AG10803 (cell line): ENCODE data around the gene SLC8A2.

Experiments
- DNase-seq: peaks from one replicate; pipeline ENCODE4 v3.0.0; 2010; ENCODE audit warnings: low read depth
- H3K4me3 ChIP-seq: 2 replicates; pipeline ENCODE4 v1.5.1; 2011; ENCODE audit warnings: mild to moderate bottlenecking, low read length, control low read depth
- TF ChIP-seq, protein P1 (sequence below): conservative IDR thresholded peaks from 2 replicates; pipeline ENCODE4 v1.5.1; 2011; ENCODE audit warnings: mild to moderate bottlenecking, low read length, control low read depth, inconsistent platforms

SLC8A2 gene

DNA sequence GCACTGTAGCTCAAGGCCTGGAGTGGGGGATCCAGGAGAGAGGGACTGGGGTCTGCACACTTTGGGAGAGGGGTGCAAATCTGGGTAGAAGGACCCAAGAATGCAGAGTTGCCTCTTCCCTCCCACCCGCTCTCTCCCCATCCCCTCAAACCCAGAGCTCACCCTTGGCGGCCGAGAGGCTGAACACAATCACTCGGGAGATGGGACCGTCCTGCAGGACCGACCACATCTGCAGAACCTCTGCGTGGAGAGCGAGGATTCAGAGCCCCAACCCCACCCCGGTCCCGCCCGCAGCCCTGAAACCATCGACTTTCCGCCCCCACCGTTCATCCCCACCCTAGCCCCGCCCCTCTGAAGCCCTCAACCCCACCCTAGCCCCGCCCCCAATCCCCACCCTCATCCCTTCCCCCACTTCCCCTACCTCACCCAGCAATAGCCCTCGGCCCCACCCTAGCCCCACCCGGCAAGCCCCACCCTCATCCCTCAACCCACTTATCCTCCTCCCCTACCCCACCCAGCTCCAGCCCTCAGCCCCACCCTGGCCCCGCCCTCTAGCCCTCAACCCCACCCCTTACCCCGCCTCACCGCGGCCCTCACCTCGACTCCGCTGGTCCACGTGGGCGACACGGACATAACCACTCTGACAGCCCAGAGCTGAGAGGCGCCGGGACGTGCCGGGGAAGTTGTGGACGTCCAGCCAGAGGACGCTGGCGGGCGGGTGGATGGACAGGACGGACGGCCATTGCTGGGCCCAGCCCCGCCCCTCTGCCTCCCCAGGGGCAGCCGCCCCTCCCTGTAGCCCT is 8.2 kb upstream of the SLC8A2 start:
- no peak for DNase-seq
- TF ChIP-seq, protein P1, sequence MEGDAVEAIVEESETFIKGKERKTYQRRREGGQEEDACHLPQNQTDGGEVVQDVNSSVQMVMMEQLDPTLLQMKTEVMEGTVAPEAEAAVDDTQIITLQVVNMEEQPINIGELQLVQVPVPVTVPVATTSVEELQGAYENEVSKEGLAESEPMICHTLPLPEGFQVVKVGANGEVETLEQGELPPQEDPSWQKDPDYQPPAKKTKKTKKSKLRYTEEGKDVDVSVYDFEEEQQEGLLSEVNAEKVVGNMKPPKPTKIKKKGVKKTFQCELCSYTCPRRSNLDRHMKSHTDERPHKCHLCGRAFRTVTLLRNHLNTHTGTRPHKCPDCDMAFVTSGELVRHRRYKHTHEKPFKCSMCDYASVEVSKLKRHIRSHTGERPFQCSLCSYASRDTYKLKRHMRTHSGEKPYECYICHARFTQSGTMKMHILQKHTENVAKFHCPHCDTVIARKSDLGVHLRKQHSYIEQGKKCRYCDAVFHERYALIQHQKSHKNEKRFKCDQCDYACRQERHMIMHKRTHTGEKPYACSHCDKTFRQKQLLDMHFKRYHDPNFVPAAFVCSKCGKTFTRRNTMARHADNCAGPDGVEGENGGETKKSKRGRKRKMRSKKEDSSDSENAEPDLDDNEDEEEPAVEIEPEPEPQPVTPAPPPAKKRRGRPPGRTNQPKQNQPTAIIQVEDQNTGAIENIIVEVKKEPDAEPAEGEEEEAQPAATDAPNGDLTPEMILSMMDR, result no peak
- H3K4me3 ChIP-seq, result no peak overlapping the region

DNA sequence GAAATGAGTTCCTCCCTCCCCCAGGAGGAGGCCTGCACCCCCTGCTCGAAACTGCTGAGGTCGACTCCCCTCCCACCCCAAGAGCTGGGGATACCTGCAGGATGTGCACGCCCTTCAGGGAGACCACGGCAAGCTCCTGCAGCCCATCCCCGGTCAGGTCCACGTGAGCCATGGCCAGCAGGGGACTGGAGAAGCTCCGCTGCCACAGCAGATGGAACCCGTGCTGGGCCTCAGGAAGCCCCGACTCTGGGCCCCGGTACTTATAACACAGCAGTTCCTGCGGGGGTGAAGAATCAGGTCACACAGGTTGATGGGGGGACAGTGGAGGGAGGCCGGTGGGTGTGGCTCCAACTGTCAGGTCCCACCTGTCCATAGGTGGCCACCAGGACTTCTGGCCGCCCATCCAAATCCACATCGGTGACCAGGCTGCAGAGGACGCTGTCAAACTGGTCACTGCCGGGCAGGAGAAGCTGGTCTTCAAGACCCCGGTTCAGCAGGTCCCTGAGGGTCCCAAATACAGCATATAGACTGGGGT is 4.8 kb upstream of the SLC8A2 start:
- TF ChIP-seq, protein P1, result no peak
- DNase-seq, result no peak
- no peak overlapping the region for H3K4me3 ChIP-seq

DNA sequence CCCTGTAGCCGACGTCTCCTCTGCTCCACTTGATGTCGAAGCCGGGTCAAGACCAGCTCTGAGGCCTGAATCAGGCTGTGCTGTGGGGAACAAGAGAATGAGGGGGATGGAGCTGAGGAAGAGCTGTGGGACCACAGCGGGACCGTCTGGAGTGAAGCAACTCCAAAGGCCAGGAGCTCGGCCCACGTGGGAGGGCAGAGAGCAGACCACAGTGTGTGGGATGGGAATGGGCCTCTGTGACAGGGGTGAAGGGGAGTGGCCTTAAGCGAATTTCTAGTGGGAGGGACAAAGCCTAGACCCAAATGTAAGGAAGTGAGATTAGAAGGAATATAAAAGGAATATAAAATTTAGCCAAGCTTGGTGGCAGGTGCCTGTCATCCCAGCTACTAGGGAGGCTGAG is 3.8 kb upstream of the SLC8A2 start:
- no peak overlapping the region for H3K4me3 ChIP-seq
- TF ChIP-seq, protein P1, result no peak
- DNase-seq, result no peak

DNA sequence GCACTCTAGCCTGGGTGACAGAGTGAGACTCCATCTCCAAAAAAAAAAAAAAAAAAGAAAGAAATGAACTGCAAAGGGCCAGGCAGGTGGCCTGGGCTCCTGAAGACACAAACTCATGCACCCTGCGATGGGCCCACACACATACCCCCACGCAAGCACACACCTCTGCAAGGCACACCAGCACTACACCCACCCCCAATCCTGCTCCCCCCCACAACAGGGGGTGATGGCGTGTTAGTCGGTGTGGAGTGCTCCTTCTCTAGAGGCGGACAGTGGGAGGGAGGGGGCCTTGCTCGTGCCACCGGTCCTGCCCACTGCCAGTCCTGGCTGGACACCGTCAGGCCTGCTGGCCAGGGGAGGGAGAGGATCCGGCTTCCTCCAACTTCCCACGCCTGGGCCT is 1.6 kb upstream of the SLC8A2 start:
- TF ChIP-seq, protein P1, result no peak
- DNase-seq, result no peak
- no peak overlapping the region for H3K4me3 ChIP-seq

DNA sequence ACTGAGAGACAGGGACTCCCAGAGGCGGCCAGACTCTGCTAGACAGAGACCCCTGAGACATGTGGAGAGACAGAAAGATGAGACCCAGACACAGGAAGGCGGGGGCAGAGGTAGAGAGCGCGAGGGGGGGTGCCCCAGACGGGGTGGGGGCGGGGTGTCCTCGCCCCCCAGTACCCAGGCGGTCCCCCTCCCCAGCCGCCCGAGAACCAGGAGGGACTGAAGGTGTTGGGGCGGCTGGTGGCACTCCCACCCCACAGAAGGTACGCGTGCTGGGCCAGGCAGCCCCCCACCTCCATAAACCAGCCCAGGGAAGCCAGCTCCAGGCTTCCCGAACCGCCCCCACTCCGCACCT is 336 bp downstream of the SLC8A2 start:
- no peak for DNase-seq
- TF ChIP-seq, protein P1, result no peak
- no peak overlapping the region for H3K4me3 ChIP-seq

DNA sequence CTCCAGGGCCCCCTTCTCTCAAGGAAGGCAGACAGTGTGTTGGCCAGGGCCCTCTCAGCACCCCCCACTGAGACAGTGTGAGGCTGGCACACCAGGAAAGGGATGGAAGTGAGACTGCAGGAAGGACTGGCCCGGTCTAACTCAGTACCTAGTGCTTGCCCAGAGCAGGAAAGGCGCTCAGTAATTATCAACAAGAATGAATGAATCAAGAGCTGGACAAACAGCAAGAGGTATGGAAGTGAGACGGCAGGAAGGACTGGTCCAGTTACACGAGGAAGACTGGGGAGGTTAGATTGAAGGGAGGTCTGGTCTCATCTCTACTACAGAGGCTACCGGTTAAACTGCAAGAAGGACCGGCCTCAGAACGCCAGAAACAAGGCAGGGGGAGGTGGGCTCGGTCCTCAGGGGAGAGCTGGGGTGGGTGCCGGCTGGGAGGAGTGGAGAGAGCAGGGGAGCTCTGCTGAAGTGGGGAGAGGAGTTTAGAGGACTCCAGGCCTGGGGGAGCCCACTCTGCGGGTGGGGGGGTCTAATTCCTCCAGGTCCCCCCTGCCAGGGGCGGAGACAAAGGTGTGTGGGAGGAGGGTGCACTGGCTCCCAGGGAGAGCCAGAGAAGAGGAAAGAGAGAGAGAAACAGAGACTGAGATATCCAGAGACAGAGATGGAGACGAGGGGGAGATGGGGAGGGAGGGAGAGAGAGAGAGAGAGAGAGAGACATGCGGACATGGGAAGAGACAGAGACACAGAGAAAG is 1.1 kb downstream of the SLC8A2 start:
- TF ChIP-seq, protein P1, result no peak
- H3K4me3 ChIP-seq, result no peak overlapping the region
- no peak for DNase-seq
